ENCODE measurements around the gene DPH3.

DNA sequence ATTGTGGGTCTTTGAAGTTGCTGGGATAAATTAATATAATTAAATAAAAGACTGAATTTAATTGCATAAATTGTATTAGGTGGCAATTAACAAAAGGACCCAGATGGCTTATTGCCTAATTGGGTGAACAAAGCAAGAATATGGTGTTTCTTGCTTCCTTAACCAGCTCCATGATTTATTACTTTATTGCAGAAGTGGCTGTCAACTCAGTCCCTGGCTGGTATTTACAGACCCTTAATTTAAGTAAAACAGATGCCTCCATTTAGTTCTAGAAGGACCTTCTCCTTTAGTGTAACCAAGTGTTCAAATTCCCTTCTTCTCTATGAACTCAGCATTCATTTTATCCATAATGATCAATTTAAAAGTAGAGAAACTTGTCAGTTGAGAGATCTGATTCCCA lies 35.1 kb downstream of the DPH3 start:
- TF ChIP-seq, protein P1, sequence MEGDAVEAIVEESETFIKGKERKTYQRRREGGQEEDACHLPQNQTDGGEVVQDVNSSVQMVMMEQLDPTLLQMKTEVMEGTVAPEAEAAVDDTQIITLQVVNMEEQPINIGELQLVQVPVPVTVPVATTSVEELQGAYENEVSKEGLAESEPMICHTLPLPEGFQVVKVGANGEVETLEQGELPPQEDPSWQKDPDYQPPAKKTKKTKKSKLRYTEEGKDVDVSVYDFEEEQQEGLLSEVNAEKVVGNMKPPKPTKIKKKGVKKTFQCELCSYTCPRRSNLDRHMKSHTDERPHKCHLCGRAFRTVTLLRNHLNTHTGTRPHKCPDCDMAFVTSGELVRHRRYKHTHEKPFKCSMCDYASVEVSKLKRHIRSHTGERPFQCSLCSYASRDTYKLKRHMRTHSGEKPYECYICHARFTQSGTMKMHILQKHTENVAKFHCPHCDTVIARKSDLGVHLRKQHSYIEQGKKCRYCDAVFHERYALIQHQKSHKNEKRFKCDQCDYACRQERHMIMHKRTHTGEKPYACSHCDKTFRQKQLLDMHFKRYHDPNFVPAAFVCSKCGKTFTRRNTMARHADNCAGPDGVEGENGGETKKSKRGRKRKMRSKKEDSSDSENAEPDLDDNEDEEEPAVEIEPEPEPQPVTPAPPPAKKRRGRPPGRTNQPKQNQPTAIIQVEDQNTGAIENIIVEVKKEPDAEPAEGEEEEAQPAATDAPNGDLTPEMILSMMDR (IDR thresholded peaks at IDR 0.05) = no peak
- no peak for TF ChIP-seq POLR2A (IDR thresholded peaks at IDR 0.05)

Data from ovary (tissue), 3 donors.